Smooth muscle cell of trachea (primary cell): ENCODE measurements around the gene ZNF750. TPM values are rescaled to one million over a fixed set of nuclear protein-coding genes. Genes with fewer than 3 reads are reported as not detected.

Source experiments
- total RNA-seq: library from RNA; depleted of rRNA; stranded (reverse); fragments of >200 nt; gene quantifications from 2 replicates; pipeline ENCODE4 v1.2.1, GENCODE V29; 2014

Gene ZNF750
- total RNA-seq, result under 0.01 TPM in 1 of 2 replicates, not detected in the other

GRCh38 chr17:82839617-82840292 is at the start of gene ZNF750:
TSS of gene ZNF750 (minus strand) at chr17:82840022. CDS start at chr17:82832454, 7,568 bp downstream.

Other genes with a start within 250 kb of the ZNF750 start
- gene WDR45B, start 191.6 kb downstream of the ZNF750 start, total RNA-seq, result 51.3 and 58.1 TPM in 2 replicates
- 5.8 and 20.0 TPM in 2 replicates for gene RAB40B, start 141.3 kb downstream of the ZNF750 start, total RNA-seq
- gene FN3KRP, start 123.3 kb downstream of the ZNF750 start, total RNA-seq, result 14.4 and 27.8 TPM in 2 replicates
- gene FN3K, start 104.4 kb downstream of the ZNF750 start, total RNA-seq, result 4.8 and 6.9 TPM in 2 replicates
- 45.5 and 65.6 TPM in 2 replicates for gene TBCD, start 88.0 kb downstream of the ZNF750 start, total RNA-seq
- gene METRNL, start 239.6 kb upstream of the ZNF750 start, total RNA-seq, result 106 and 238 TPM in 2 replicates